GM18511 (cell line): ENCODE measurements around the gene C1QTNF1.

Experiments used
- ATAC-seq: cut with Tn5 transposase; IDR thresholded peaks from one replicate; pipeline ENCODE4 v1.9.1; 2021; ENCODE audit warnings: mild to moderate bottlenecking, moderate library complexity; ENCODE audit not compliant: unreplicated experiment

C1QTNF1 gene

GRCh38 chr17:79038545-79039135, 14.7 kb downstream of the C1QTNF1 start:
- no peak for ATAC-seq

GRCh38 chr17:79039171-79039570, 15.2 kb downstream of the C1QTNF1 start:
- ATAC-seq = no peak

GRCh38 chr17:79039886-79040285, 15.9 kb downstream of the C1QTNF1 start:
- no peak for ATAC-seq

DNA sequence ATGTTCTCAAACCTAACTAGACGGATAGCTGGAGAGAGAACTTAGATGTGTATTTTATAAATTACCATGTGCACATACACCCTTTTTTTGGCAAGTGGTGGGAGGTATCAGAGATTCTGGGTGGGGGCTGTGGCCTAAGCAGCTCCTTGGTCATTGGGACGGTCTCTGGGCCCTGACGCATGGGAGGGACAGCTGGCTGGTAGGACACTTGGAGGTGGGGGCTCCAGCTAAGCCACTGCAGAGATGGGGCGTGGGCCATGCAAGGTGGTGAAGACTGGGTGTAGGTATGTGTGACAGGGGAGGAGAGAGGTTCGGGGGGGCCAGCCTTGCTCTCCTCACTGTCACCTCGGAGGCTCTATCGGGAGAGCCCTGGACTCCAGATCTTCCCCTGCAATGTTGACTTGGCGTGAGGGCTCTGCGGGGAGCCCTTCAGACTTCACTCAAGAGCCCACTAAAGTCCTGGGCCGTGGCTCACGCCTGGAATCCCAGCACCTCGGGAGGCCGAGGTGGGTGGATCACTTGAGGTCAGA, 17.1 kb downstream of the C1QTNF1 start:
- no peak for ATAC-seq

DNA sequence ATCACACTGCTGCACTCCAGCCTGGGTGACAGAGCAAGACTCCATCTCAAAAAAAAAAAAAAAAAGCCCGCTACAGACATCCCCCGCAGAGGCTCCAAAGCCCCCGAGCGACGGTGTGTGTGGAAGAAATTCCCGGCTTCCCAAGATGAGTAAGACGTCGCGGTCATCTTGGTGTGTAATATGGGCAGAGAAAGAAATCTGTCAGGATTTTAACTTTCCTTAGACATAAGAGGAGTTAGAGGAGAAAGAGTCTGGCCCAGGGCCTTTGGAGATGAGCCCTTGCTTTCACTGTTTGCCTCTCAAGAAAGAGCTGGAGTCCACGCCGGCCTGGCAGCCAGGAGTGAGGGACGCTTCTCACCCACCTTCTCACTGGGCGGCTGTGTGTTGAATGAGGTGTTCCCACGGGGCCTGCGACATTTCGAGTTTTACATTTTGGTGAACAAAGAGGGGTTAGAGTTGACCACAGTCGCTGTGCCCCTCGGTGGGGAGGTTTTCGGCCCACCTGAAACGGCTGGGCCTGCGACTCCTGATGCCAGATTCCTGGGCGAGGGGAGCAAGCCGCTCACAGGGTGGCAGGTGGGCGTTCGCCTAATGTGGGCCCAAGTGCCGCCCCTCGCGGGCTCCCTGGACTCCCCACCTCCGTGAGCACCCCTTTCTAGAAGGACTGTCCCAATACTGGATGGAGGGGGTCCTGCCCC, 17.9 kb downstream of the C1QTNF1 start:
- no peak for ATAC-seq

- ATAC-seq = no peak
These were observed 18.6 kb downstream of the C1QTNF1 start for GRCh38 chr17:79042421-79043190.

DNA sequence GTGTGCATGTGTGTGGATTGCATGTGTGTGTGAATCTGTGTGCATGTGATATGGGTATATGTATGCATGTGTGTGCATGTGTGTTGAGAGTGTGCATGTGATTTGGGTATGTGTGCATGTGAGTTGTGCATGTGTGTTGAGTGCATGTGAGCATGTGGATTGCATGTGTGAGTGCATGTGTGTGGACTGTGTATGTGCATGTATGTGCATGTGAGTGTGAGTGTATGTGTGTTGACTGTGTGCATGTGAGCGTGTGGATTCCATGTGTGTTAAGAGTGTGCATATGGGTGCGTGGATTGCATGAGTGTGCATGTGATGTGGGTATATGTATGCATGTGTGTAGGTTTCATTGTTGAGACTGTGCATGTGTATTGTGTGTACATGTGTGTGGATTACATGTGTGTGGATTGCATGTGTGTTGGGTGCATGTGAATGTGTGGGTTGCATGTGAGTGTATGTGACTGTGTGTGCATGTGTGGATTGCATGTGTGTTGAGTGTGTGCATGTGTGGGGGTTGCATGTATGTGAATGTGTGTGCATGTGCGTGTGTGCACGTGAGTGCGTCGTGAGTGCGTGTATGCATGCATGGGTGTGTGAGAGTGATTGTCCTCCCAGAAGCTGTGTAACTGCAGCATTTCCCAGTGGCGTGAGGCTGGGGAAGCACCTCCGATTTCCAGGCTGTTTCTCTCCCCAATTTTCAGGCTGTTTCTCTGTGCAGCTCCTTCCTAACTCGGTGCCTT, 19.4 kb downstream of the C1QTNF1 start:
- no peak for ATAC-seq

DNA sequence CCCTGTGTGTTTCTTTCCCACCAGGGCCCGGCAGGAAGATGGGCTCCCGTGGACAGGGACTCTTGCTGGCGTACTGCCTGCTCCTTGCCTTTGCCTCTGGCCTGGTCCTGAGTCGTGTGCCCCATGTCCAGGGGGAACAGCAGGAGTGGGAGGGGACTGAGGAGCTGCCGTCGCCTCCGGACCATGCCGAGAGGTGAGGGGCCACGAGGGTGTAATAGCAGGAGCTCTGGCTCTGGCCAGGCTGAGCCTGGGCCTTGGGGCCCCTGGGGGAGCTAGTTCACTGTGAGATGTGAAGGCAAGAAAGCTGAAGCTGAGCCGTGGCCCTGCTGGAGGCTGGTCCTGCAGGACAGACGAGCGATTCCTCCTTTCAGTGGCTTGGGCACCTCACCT, 20.0 kb downstream of the C1QTNF1 start:
- ATAC-seq = no peak

DNA sequence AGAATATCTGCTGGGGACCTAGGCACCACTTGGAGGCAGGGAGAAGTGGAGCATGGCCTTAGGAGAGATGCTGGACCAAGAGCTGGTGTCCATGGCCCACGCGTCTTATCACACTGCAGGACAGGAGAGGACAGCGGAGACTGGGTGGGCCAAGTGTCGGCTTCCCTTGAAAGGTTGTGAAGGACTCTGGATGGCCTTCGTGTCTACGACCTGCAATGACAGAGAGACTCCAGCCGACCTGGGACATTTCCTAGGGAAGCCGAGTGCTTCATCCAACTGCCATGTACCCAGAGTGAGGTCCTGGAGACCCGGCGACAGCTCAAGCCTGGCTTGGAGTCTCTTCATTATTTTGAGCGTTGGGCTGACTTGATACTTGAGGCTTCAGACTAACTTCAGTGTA, 20.5 kb downstream of the C1QTNF1 start:
- no peak for ATAC-seq

- ATAC-seq = no peak
These were observed 21.2 kb downstream of the C1QTNF1 start for GRCh38 chr17:79045001-79045729.

- no peak for ATAC-seq
These were observed 21.9 kb downstream of the C1QTNF1 start for GRCh38 chr17:79045842-79046196.

DNA sequence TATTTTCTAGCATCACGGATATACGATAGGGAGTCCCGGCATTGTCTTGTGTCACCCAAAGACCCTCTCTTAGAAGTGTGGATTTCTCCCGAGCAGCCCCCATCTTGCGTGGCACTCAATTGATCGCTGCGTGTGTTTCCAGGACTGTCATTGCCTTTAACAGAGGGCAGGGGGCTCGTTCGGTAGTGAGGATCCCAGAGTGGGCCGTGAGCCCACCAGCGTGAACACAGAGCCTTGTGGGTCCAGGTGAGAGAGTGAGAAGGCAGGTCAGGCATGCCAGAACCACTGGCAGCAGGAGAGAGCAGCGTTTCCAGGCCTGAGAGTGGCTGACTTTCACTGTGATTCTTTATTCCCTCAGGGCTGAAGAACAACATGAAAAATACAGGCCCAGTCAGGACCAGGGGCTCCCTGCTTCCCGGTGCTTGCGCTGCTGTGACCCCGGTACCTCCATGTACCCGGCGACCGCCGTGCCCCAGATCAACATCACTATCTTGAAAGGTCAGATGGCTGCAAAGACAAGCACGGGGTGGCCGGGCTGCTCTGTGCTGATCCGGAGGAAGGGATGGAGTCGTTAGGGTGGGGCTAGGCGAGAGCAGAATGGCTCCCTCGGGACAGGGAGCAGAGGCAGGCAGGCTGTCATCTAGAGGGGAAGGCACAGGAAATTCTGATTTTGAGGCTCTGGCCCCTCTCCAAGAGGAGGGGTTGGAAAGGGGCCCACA, 22.4 kb downstream of the C1QTNF1 start:
- no peak for ATAC-seq

DNA sequence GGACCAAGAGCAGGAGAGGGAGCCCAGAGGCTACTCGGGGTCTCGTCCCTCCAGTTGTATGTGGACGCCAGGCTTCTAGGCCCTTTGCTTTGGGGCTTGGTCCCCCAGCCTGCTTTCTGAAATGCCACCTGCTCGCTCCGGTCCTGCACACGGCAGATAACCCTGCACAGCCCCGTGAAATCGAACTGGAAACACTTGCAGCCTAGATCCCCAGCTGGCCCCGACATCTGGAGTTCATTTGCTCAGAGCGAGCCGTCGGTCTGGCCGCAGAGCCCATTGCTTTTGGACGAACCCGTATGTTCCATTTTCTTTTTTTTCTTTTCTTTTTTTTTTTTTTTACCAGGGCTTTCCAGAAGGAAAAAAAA, 22.9 kb downstream of the C1QTNF1 start:
- no peak for ATAC-seq

GRCh38 chr17:79047291-79047920, 23.4 kb downstream of the C1QTNF1 start:
- no peak for ATAC-seq

DNA sequence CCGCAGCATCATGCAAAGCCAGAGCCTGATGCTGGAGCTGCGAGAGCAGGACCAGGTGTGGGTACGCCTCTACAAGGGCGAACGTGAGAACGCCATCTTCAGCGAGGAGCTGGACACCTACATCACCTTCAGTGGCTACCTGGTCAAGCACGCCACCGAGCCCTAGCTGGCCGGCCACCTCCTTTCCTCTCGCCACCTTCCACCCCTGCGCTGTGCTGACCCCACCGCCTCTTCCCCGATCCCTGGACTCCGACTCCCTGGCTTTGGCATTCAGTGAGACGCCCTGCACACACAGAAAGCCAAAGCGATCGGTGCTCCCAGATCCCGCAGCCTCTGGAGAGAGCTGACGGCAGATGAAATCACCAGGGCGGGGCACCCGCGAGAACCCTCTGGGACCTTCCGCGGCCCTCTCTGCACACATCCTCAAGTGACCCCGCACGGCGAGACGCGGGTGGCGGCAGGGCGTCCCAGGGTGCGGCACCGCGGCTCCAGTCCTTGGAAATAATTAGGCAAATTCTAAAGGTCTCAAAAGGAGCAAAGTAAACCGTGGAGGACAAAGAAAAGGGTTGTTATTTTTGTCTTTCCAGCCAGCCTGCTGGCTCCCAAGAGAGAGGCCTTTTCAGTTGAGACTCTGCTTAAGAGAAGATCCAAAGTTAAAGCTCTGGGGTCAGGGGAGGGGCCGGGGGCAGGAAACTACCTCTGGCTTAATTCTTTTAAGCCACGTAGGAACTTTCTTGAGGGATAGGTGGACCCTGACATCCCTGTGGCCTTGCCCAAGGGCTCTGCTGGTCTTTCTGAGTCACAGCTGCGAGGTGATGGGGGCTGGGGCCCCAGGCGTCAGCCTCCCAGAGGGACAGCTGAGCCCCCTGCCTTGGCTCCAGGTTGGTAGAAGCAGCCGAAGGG, 24.2 kb downstream of the C1QTNF1 start:
- no peak for ATAC-seq

DNA sequence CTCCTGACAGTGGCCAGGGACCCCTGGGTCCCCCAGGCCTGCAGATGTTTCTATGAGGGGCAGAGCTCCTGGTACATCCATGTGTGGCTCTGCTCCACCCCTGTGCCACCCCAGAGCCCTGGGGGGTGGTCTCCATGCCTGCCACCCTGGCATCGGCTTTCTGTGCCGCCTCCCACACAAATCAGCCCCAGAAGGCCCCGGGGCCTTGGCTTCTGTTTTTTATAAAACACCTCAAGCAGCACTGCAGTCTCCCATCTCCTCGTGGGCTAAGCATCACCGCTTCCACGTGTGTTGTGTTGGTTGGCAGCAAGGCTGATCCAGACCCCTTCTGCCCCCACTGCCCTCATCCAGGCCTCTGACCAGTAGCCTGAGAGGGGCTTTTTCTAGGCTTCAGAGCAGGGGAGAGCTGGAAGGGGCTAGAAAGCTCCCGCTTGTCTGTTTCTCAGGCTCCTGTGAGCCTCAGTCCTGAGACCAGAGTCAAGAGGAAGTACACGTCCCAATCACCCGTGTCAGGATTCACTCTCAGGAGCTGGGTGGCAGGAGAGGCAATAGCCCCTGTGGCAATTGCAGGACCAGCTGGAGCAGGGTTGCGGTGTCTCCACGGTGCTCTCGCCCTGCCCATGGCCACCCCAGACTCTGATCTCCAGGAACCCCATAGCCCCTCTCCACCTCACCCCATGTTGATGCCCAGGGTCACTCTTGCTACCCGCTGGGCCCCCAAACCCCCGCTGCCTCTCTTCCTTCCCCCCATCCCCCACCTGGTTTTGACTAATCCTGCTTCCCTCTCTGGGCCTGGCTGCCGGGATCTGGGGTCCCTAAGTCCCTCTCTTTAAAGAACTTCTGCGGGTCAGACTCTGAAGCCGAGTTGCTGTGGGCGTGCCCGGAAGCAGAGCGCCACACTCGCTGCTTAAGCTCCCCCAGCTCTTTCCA, 25.1 kb downstream of the C1QTNF1 start:
- ATAC-seq = no peak

DNA sequence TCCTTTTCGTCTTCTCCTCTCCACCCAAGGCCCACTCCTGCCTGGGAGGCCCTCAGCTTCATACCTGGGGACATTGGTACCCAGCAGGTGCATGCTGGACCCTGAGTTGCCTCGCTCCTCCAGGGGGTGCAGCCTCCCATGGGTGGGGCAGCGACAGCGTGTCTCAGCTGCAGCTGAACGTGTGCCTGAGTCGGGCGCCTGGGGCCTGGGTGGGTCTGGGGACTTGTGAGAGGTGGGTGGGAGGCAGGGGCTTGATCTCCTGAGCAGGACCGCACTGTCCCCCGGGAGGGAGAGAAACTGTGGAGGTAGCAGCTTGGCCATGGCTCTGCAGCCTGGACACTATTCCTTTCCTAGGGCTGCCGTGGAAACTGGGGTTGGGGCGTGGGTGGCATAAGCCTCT, 25.9 kb downstream of the C1QTNF1 start:
- ATAC-seq = no peak

- ATAC-seq = no peak
These were observed 26.6 kb downstream of the C1QTNF1 start for GRCh38 chr17:79050551-79050950.
